ENCODE data around the gene NDUFS5.

NDUFS5 gene

DNA sequence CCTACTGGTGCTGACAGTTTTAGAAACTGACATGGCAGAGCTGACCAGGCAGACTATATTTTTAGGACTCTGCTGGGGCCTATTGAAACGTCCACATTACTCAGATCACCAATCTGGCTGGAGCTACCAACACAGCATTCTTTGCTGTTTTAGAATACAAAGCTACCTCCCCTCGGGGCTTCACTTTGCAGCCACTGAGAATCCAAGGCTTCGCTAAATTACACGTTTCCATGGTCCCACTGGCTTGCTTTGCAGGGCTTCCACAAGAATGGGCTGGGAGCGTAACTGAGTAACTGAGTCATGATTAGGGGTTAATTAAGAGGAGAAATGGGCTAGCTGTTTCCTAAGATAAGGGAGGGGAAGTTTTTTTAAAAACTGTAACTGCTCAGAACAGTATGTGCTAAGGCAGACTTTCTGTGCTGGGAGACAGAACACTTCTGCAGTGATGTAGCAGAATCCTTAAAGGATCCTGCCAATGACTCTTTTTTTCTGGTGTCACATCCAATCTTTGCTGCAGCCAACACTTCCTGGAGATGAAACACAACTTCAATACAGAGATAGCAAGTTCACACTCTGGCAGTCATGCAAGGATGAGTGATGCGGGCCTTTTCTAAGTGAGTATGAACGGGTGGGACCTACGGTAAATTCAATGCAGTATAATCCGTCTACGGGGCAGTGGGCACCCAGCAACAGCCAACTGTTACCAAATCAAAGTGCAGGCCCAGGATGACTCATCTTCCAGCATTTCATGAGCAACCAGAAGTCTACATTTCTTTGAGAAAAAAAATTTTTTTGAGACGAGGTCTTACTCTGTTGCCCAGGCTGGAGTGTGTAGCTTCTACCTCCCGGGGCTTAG lies 21.5 kb downstream of the NDUFS5 start:
- Histone ChIP-seq H3K27ac (ENCODE audit: extremely low read depth, low read depth, low read length) (no peak overlapping the region), H3K4me1 (ENCODE audit: control insufficient read depth, insufficient read depth, low read length) (no peaks in the 10 kb centered on the region), H3K9me3 (ENCODE audit: control insufficient read depth, insufficient read depth, low read depth, low read length) (no peaks in the 10 kb centered on the region), H3K36me3 (ENCODE audit: control insufficient read depth in 2 of 2, insufficient read depth in 1 of 2, low read length in 2 of 2) (peaks cover 0 to 6% of the 10 kb centered on the region in 2 experiments; a peak in 2 of 3 replicates), H3K4me3 (ENCODE audit: low read depth, low read length) (no peak overlapping the region)
- POLR2A ChIA-PET: interaction anchor here (0.9 kb wide), 1 partner anchor 21 kb away, joined by 3 read pairs; the partner anchor contains the start of gene NDUFS5
- peak; percentile 77; the same call in 1 of the 2 replicates for TF ChIP-seq GLIS1 (tag by site-specific recombination; IDR thresholded peaks at IDR 0.05)
- no peak for TF ChIP-seq BCL11B (tag by site-specific recombination; IDR thresholded peaks at IDR 0.05; ENCODE audit: low read depth)
- peak; percentile 50 for TF ChIP-seq SCRT2 (tag by site-specific recombination; IDR thresholded peaks at IDR 0.05)
- CTCF ChIA-PET: no interaction called here

DNA sequence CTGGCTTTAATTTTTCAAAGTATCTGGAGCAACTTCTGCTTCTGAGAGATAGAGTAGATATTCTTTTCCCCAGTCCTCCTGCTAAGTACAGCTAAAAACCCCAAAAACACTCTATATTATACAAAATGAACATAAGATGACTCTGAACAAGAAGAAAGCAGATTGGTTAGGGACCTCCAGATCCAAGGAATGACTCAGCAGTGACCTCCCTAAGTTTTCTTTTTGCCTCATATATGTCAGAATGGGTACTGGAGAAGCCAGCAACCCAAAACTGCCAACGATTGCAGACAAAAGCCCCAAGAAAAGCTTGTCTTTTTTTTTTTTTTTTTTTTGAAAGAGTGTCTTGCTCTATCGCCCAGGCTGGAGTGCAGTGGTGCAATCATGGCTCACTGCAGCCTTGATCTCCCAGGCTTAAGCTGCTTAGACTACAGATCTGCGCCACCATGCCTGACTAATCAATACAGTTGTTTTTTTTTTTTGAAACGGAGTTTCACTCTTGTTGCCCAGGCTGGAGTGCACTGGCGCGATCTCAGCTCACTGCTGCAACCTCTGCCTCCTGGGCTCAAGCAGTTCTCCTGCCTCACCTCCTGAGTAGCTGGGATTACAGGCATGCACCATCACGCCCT lies 22.7 kb downstream of the NDUFS5 start:
- H3K4me1 ChIP-seq (ENCODE audit: control insufficient read depth, insufficient read depth, low read length): no peaks in the 10 kb centered on the region
- no peaks in the 10 kb centered on the region for H3K9me3 ChIP-seq (ENCODE audit: control insufficient read depth, insufficient read depth, low read depth, low read length)
- H3K36me3 ChIP-seq (ENCODE audit: control insufficient read depth in 2 of 2, insufficient read depth in 1 of 2, low read length in 2 of 2): peaks cover 0 to 3% of the 10 kb centered on the region in 2 experiments; a peak in 2 of 3 replicates
- ChIA-PET POLR2A (no interaction called here), CTCF (no interaction called here)
- H3K4me3 ChIP-seq (ENCODE audit: low read depth, low read length): no peak overlapping the region
- no peak overlapping the region for H3K27ac ChIP-seq (ENCODE audit: extremely low read depth, low read depth, low read length)
- TF ChIP-seq ZNF174 (tag by site-specific recombination; IDR thresholded peaks at IDR 0.05) (no peak), ZNF274 (IDR thresholded peaks at IDR 0.05; ENCODE audit: low read length) (no peak), ZNF274 (tag by site-specific recombination; IDR thresholded peaks at IDR 0.05; ENCODE audit: borderline replicate concordance) (no peak), ZNF239 (tag by site-specific recombination; IDR thresholded peaks at IDR 0.05) (no peak), ZNF791 (tag by site-specific recombination; IDR thresholded peaks at IDR 0.05) (no peak), ZNF624 (tag by site-specific recombination; IDR thresholded peaks at IDR 0.05) (no peak), KLF9 (tag by site-specific recombination; IDR thresholded peaks at IDR 0.05; ENCODE audit: low read depth) (no peak), ZNF544 (tag by site-specific recombination; IDR thresholded peaks at IDR 0.05) (no peak), ZNF37A (tag by site-specific recombination; IDR thresholded peaks at IDR 0.05) (no peak), ZNF121 (tag by site-specific recombination; IDR thresholded peaks at IDR 0.05) (no peak), ZNF157 (tag by site-specific recombination; IDR thresholded peaks at IDR 0.05) (no peak), ZNF112 (tag by site-specific recombination; IDR thresholded peaks at IDR 0.05) (no peak), ZFHX2 (tag by site-specific recombination; conservative IDR thresholded peaks at IDR 0.05) (no peak), SCRT2 (tag by site-specific recombination; IDR thresholded peaks at IDR 0.05) (no peak), ZNF747 (tag by site-specific recombination; IDR thresholded peaks at IDR 0.05) (no peak)
- TF ChIP-seq, protein P1, sequence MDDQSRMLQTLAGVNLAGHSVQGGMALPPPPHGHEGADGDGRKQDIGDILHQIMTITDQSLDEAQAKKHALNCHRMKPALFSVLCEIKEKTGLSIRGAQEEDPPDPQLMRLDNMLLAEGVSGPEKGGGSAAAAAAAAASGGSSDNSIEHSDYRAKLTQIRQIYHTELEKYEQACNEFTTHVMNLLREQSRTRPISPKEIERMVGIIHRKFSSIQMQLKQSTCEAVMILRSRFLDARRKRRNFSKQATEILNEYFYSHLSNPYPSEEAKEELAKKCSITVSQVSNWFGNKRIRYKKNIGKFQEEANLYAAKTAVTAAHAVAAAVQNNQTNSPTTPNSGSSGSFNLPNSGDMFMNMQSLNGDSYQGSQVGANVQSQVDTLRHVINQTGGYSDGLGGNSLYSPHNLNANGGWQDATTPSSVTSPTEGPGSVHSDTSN (CRISPR knock-in tag; IDR thresholded peaks at IDR 0.05): no peak
- TF ChIP-seq, protein P2, sequence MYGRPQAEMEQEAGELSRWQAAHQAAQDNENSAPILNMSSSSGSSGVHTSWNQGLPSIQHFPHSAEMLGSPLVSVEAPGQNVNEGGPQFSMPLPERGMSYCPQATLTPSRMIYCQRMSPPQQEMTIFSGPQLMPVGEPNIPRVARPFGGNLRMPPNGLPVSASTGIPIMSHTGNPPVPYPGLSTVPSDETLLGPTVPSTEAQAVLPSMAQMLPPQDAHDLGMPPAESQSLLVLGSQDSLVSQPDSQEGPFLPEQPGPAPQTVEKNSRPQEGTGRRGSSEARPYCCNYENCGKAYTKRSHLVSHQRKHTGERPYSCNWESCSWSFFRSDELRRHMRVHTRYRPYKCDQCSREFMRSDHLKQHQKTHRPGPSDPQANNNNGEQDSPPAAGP (tag by site-specific recombination; IDR thresholded peaks at IDR 0.05): no peak
- TF ChIP-seq, protein P3, sequence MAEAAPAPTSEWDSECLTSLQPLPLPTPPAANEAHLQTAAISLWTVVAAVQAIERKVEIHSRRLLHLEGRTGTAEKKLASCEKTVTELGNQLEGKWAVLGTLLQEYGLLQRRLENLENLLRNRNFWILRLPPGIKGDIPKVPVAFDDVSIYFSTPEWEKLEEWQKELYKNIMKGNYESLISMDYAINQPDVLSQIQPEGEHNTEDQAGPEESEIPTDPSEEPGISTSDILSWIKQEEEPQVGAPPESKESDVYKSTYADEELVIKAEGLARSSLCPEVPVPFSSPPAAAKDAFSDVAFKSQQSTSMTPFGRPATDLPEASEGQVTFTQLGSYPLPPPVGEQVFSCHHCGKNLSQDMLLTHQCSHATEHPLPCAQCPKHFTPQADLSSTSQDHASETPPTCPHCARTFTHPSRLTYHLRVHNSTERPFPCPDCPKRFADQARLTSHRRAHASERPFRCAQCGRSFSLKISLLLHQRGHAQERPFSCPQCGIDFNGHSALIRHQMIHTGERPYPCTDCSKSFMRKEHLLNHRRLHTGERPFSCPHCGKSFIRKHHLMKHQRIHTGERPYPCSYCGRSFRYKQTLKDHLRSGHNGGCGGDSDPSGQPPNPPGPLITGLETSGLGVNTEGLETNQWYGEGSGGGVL (tag by site-specific recombination; IDR thresholded peaks at IDR 0.05): no peak
